Stimulated activated CD4-positive, alpha-beta T cell treated with anti-CD3 and anti-CD28 coated beads, Interleukin-12 subunit alpha, Interleukin-12 subunit beta, amount 100 ng/mL, for 24 hours (primary cell): Measurements from ENCODE around the gene VWA3A.
"Not testable (repeated sequence)": the region's sequence is repeated elsewhere in the genome, so short reads cannot be mapped to it uniquely, and the experiment has no call there.

Experiments
- DNase-seq, 2 experiments: peaks; one replicate each; pipeline ENCODE4 v3.0.0-alpha.2; 2020; ENCODE audit warnings: low read depth in 2 of 2

VWA3A gene

DNA sequence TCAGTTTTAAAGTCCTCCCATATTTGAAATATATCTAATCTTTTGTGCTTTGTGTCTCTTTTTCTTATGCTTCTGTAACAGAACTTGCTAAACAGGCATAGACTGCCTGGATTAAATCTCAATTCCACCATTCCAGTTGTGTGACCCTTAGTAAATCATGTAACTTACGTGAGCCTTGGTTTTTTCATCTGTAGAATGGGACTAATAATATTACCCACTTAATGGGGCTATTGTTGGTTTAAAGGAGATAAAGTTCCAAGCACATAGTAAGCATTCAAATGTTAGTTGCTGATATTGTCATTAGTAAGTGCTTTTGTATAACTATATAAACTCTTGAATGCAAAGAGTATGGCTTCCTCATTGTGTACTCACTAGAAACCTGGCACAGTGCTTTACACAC is 5.9 kb upstream of the VWA3A start:
- DNase-seq = no peak

DNA sequence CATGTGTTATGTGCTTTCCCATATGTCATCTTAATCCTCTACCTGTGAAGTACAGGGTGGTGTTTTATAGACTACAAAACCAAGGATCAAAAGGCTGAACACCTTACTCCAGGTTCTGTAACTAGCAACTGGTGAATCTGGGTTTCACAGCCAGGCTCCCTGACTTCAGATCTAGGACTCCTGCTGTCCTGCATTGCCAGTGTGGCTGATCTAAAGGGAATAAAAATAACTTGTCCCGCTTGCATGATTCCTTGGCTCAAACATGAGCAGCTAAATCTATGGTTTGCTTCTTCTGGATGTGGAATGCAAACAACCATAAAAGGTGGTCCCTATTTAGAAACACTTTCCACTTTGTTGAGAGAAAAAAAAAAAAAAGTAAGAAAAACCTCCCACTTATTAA is 3.7 kb upstream of the VWA3A start:
- no peak for DNase-seq

DNA sequence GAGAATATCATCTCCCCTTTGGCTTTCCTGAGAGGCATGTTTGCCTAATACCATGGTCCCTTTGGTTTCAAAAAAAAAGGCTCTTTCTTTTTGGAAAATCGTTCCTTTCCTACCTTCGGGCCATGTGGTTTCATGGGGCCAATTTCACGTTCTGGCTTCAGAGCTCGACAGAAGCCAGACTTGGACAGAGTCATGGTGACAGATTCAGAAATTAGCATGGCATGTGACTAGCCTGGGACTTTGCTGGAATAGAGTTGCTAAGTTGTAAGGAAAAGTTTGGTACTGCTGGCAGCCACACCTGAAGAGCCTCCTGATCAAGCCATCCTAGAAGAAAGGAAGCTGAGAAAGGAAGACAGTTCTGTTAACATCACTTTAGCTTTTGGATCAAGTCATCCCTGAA is 2.4 kb upstream of the VWA3A start:
- no peak for DNase-seq

DNA sequence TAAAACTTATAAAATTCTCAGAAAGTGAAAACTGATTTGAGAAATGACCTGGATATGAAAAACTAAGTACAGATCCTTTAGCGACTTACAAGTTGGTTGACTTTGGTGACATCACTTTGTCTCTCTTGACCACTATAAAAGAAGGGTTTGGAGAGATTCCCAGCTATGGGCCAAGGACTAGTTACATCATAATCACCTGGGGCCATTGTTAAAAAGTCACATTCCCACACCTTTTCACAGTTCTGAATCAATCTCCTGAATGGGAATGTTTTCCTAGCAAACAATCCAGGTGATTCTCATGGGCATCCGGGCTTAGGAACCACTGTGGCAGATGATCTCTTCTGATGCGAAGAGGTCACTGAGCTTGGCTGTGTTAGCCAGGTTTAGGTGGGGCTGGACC is 620 bp upstream of the VWA3A start:
- DNase-seq = no peak

DNA sequence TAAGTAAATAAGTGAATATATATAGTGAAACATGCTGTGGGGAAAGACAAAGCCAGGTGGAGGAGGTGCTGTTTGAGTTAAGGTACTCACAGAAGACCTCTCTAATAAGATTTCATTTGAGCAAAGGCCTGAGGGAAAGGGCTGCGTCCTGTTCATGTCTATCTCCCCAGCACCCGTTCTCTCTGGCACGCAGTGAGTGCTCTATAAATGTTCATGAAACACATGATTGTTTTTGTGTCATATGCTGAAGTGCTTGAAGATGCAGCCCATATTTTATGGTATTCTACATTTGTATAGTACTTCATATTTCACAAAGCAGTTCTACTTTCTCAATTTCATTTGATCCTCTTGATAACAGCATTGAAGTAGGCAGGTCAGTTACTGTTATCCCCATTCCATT is 990 bp downstream of the VWA3A start:
- DNase-seq = no peak

DNA sequence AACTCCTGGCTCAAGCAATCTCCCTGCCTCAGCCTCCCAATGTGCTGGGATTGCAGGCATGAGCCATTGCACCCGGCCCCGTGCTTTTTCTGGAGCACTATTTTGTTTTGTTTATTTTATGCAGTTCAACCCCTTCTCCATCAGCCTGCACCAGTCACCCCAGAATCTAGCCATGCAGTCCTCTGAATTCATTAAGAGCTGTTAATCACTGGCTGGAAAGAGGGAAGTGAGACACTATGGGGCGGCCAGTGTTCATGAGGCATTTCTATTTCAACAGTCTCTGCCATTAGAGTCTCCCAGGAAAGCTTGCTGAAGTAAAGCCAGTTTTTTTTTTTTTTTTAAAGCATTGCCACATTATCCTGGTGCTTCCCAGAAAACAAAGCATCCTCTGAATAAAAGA is 1.7 kb downstream of the VWA3A start:
- DNase-seq = no peak

DNA sequence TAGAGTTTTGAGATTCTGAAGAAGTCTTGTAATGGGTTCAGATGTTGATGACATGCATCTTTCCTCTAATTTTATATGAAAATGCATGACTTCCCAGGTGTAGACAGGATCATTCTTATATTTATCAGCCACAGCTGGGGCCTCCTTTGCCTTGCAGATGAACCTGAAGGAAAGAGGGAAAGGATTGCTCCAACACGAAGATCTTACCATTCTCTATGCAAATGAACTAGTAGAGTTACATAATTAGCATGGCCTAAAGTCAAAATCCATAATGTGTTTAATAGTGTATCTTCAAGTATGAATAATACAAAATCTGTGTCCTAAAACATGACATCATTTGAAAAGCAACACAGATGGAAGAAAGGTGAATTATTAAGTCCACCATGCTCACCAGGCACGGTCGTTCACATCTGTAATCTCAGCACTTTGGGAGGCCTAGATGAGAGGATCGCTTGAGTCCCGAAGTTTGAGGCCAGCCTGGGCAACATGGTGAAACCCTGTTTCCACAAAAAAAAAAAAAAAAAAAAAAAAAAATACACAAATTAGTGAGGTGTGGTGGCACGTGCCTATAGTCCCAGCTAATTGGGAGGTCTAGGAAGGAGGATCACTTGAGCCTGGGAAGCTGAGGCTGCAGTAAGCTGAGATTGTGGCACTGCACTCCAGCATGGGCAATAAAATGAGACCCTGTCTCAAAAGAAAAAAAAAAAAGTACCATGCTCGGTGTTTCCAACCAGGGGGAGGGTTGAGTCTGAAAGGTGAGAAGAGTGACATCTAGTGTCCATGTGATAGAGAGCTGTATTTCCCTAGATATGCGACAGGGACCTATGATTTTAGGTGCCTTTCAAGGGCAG is 6.3 kb downstream of the VWA3A start:
- no peak for DNase-seq

DNA sequence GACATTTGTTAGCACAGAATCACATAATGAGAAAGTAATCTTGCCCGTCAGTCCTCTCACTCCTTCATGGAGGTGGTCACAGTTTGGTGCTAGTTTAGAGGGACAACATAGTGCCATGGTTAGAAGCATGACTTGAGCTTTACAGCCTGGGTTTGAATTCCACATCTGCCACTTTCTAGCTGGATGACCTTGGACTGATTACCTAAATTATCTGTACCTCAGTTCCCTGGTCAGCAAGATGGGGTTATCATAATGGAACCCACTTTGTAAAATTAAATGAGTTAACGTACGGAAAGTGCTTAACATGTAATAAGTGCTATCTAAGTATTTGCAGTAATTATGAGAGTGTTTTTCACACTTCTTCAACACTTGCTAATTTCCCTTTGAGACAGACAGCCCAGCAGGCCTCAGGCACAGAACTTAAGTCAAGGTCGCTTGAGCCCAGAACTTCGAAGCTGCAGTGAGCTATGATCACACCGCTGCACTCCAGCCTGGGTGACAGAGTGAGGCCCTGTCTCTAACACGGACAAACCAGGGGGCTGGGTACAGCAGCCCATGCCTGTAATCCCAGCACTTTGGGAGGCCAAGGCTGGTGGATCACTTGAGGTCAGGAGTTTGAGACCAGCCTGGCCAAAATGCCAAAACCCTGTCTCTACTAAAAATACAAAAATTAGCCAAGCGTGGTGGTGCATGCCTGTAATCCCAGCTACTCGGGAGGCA is 7.1 kb downstream of the VWA3A start:
- no peak for DNase-seq

DNA sequence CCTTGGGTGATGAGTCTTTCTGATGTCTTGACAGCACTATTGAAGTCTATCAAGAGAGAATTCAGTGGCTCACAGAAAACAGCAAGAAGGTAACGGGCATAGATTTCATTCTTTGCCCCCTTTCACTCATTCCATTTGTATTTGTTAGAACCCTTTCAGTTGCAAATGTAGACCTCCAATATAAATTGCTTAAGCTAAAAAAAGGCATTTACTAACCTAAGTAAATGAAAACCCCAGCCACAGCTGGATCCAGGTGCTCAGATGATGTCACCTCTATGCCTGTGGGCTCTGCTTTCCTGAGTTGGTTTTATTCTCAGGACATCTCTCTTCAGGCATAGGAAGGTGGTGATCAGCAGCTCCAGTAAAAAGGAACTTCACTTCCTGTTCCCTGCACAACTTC is 11.1 kb downstream of the VWA3A start:
- DNase-seq = no peak

DNA sequence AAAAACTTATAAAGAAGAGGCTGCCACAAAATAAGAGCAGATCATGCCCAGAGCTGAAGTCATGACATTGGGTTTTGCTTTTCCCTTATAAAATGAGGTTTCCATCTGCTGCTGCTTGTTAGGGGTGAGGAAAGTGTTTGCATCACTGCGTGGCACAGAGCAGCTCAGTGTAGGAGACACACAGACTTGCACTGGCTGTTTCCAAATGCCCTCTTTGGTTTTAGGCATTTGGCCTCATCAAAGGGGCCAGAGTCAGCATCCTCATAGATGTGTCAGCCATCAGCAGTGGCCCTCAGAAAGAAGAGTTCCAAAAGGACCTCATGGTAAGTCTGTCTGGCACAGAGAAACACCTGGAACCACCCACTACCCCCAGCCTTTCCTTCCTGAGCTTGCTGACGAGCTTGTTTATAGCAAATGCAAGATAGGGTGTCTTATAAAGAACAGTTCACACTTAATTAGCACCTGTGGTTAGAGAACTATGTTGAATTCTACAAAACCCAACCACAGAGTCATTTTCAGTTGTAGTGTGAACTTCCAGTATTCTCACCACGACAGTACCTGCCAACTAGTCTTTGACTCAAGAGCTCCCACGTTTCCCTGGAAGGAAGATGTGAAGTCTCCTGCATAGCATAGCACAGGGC is 17.0 kb downstream of the VWA3A start:
- no peak for DNase-seq

DNA sequence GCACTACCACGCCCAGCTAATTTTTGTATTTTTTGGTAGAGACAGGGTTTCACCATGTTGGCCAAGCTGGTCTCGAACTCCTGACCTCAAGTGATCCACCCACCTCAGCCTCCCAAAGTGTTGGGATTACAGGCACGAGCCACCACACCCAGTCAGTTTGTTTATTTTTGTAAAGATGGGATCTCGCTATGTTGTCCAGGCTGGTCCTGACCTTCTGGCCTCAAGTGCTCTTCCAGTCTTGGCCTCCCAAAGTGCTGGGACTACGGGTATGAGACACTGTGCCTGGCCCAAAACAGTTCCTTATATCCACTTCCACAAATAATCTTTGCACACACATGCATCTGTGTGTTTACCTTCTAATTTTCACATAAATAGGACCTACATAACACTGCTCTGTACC is 19.3 kb downstream of the VWA3A start:
- not testable (repeated sequence) for DNase-seq

DNA sequence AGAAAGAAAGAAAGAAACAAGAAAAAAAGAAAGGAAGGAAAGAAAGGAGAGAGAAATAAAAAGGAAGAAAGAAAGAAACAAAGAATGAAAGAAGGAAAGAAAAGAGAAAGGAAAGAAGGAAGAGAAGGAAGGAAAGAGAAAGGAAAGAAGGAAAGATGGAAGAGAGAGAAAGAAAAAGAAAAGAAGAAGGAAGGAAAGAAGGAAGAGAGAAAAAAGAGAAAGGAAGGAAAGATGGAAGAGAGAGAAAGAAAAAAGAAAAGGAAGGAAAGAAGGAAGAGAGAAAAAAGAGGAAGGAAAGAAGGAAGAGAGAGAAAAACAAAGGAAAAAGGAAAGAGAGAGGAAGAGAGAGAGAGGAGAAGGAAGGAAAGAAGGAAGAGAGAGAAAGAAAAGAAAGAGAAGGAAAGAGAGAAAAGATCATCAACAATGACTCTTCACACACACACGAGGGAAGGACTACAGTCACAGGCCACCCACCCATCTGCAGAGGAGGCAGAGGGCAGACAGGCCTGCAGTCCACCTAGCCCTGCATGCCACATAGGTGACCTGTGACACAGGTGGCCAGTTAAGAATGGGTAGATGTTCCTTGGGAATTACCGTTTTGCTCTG is 23.9 kb downstream of the VWA3A start:
- DNase-seq = no peak

DNA sequence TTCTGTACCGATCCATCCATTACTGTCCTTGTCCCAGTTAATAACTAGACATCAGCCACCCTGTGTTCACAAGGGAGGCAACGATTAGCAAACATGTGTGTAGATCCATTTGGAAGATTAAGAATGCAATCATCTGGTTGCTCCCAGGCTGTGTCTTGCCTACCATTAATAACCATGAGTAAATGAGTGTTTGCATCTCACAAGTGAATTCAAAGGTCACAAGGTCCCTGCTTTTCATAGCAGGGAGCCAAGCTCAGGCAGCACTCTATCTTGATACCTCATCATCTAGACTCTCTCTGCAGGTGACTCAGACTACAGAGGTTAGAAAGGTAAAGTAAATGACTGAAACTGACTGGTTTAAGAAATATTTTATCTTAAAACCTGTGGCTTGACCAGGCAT is 25.3 kb downstream of the VWA3A start:
- no peak for DNase-seq

DNA sequence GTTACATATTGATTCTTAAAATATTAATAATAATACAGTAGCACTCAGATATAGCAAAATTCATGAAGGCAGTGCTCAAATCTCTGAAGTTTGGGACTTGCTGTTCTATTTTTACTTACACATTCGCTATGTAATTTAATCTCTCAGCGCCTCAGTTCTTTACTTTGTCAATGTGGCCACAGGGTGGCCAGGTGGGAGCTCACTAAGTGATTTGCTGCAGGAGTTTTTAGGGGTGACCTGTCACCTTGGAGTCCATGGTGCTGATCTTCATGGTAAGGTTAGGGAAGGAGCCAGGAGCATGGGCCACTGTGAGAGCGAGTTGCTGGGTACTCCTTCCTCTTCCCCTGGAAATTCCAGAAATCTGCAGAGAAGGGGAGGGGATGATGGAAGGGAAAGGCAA is 28.1 kb downstream of the VWA3A start:
- no peak for DNase-seq

DNA sequence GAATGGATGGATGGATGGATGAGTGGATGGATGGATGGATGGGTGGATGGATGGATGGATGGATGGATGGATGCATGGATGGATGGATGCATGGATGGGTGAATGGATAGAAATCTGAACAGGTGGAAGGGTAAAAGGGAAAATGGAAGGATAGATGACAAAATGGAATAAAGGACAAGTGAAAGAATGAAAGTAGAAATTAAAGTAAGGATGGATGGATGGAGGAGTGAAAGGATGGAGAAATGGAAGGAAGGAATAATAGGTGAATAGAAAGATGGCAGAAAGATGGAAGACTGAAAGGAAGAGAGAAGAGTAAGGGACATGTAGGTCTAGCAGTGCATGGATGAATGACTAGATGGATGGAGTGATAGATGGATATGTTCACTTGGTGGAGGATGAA is 29.9 kb downstream of the VWA3A start:
- no peak for DNase-seq

DNA sequence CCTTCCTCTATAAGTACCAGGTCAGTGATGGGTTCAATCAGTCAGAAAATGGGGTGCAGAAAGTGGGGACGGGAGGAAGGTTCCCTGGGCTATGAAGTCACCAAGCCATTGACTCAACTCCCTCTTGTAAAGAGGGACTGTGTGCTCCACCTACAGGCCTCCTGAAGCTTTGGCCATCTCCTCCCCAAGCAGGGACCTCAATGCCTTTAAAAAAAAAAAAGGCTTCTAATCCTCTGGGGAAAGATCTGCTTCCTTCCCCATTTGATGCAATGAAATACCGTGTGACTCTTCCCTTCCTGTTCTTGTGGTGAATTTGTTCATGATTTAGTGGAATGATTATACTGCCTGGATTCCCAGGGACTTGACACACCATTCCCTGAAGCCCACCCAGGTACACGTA is 30.8 kb downstream of the VWA3A start:
- DNase-seq = no peak

DNA sequence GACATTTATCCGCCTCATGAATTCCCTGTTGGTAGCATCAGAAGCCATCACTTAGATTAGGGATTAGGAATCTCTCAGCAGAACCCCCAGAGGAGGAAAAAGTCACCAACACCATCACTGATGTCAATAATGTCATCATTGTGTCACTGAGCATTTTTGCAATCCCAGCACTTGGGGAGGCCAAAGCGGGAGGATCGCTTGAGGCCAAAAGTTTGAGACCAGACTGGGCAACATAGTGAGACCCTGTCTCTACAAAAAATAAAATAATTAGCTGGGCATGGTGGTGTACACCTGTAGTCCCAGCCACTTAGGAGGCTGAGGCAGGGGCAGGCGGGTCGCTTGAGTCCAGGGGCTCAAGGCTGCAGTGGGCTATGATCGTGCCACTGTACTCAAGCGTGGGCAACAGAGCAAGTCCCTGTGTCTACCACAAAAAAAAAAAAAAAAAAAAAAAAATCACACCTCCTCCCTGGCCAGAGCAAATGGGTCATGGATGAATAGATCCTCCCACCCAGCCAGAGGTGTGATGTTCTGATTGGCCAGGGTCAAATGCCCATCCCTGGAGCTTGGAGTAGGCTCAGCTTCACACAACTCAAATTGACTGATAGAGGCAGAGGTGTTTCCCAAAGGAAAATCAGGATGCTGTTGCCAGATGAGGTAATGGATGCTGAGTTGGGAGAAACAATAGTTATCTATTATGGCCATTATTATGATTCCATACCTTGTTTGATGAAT is 31.6 kb downstream of the VWA3A start:
- no peak for DNase-seq

DNA sequence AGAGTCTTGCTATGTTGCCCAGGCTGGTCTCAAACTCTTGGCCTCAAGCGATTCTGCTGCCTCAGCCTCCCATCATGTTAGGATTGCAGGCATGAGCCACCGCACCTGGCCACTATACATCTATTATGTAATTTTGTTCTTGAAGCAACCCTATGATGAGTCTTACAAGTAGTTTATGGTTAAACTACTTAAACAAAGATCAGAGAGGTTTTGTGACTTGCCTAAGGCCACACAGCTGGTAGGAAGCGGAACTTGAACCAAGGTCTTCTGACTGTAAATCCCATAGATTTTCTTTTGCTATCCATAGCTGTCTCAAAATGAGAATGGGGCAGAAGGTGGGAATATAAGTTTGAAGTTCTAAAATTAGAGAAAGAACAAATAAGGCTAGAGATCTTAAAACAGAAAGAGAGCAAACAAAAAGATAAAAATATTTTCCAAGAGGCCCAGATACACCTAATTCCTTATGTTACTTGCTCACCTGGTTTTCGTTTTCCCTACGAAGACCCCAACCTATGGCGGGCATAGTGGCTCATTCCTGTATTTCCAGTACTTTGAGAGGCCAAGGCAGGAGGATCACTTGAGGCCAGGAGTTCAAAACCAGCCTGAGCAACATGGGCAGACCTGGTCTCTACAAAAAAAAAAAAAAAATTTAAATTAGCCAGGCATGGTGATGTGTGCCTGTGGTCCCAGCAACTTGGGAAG is 32.4 kb downstream of the VWA3A start:
- no peak for DNase-seq

DNA sequence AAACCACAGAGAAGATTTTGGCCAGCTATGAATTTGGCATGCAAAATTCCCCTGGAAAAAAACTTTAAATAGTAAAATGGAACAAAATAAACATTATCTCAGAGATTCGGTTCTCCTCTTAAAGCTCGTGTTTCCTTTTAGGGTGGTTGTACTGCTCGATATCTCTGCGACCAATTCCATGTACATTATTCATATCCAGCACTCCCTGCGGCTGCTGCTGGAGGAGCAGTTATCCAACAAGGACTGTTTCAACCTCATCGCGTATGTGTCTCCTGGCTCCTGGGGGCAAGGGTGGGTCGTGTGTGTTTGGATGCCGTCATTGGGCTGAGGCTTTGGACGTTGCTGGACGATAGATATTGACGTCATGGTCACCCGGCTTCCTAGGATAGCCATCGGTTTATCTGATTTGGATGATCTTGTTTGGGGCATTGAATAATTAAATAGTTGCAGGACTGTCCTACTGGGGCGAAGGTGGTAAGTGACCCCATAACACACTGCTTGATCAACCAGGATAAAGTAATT is 33.8 kb downstream of the VWA3A start:
- DNase-seq = no peak

DNA sequence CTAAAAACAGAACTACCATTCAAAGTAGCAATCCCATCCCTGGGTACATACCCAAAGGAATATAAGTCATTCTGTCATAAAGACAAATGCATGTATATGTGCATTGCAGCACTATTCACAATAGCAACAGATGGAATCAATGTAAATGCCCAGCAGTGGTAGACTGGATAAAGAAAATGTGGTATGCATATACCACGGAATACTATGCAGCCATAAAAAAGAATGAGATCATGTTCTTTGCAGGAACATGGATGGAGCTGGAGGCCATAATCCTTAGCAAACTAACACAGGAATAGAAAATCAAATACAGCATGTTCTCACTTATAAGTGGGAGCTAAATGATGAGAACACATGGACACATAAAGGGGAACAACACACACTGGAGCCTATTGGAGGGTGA is 36.2 kb downstream of the VWA3A start:
- not testable (repeated sequence) for DNase-seq

DNA sequence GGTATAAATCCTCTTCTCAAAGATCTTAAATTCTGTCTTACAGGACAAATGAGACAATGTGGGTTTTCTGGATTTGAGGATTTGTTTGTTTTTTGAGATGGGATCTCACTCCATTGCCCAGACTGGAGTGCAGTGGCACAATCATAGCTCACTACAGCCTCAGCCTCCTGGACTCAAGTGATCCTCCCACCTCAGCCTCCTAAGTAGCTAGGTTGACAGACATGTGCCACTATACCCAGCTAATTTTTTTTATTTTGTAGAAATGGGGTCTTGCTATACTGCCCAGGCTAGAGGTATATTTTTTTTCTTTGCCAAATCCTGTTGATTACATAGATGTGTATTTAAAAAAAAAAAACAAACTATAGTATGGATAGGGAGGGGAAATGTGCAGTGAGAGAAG is 38.2 kb downstream of the VWA3A start:
- no peak for DNase-seq
